GM12864 (cell line): ENCODE data around the gene CCDC142.
"Not testable (repeated sequence)": the region's sequence is repeated elsewhere in the genome, so short reads cannot be mapped to it uniquely, and the experiment has no call there.

Source experiments
- DNase-seq: peaks from one replicate; pipeline ENCODE4 v3.0.0-alpha.2; 2011; ENCODE audit warnings: low read depth
- H3K4me3 ChIP-seq: 2 replicates; pipeline ENCODE4 v1.5.1; 2011; ENCODE audit warnings: mild to moderate bottlenecking, low read depth, low read length, control low read depth
- TF ChIP-seq, protein P1 (sequence below): IDR thresholded peaks from 2 replicates; pipeline ENCODE4 v1.5.1; 2011; ENCODE audit warnings: low read depth, mild to moderate bottlenecking, moderate library complexity, low read length, control low read depth, inconsistent platforms; ENCODE audit errors: missing control alignments

CCDC142 gene

GRCh38 chr2:74448771-74449170, 34.0 kb downstream of the CCDC142 start:
- no peak overlapping the region for H3K4me3 ChIP-seq
- TF ChIP-seq, protein P1, sequence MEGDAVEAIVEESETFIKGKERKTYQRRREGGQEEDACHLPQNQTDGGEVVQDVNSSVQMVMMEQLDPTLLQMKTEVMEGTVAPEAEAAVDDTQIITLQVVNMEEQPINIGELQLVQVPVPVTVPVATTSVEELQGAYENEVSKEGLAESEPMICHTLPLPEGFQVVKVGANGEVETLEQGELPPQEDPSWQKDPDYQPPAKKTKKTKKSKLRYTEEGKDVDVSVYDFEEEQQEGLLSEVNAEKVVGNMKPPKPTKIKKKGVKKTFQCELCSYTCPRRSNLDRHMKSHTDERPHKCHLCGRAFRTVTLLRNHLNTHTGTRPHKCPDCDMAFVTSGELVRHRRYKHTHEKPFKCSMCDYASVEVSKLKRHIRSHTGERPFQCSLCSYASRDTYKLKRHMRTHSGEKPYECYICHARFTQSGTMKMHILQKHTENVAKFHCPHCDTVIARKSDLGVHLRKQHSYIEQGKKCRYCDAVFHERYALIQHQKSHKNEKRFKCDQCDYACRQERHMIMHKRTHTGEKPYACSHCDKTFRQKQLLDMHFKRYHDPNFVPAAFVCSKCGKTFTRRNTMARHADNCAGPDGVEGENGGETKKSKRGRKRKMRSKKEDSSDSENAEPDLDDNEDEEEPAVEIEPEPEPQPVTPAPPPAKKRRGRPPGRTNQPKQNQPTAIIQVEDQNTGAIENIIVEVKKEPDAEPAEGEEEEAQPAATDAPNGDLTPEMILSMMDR, result no peak
- DNase-seq, result no peak

DNA sequence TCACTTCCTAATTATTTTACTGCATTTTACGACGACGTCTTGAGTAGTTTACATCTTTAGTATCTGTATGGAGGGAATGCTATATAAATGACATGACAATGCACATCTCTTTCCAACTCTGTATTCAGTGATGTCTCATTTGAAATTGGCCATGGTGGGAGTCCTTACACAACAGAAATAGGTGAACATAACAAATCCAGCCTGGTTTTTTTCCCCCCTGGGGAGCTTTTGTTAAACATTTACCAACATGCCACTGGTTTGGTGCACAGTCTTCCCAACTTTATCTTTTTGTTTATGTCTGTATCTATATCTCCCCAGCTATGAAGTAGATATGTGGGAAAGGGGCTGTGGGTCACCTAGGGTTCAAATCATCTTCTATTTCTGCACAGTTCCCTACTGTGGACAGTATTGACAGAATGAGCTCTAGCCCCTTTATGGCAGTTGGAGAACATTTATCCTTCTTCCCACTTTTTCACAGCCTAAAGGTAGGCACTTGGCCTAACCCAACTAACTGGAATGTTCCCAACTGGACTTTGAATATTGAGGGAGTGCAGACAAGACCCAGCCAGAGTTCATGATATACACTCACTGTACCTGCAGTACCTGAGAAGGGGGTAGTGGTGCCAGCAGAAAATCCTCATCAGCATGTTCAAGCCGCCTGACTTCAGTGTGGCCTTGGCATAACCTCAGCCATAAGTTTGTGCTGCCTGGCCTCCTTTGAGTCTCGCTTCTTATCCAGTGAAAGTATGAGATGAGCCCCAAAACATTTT, 35.4 kb downstream of the CCDC142 start:
- H3K4me3 ChIP-seq, result no peak overlapping the region
- TF ChIP-seq, protein P1, result no peak
- DNase-seq, result no peak

DNA sequence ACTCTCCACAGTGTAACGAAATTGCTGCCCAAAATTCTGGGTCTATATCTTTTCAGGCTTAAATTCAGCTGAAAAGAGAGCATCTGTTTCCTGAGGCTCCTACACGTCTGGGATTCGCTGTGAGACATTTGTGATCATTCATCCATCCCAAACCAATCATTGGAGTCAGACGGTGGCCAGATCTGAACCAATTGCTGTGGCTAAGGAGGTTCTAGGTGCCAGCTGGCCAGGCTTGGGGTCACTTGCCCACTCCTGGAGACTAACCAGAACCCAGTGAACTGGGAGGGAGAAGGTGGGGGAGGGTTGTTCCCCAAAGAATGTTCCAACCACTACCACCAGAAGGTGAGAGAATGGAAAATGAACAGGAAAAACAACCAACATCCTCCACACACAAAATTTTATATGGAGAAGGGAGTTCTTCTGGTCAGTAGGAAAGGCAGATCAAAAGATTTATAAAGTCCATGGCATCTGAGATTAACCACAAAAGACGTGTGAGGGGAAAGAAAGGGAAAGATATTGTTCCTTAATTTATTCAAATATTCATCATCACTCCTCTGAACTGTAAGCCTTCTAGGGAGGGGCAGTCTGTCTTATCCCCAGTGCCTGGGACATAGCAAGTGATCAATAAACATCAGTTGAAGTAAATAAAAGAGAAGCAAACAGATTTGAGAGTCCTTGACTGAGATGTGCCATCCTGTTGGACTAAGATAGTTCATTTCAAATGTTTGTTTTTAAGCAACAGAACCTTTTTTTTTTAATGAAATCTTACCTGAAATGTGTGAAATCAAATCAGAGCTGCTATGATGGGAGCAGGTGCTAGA, 38.1 kb downstream of the CCDC142 start:
- TF ChIP-seq, protein P1, result no peak
- DNase-seq, result no peak
- no peak overlapping the region for H3K4me3 ChIP-seq

GRCh38 chr2:74442483-74443297, 40.1 kb downstream of the CCDC142 start:
- peak overlapping the region; percentile 28; the same call in 1 of the 2 replicates for H3K4me3 ChIP-seq
- DNase-seq, result not testable (repeated sequence)

GRCh38 chr2:74441690-74442482, 40.9 kb downstream of the CCDC142 start, which contains the start of gene RTKN:
TSS of gene RTKN (minus strand) at chr2:74441937. CDS start at chr2:74441816, 121 bp downstream.
- TF ChIP-seq, protein P1, result no peak
- peak within 1 kb of the TSS; percentile 38 for H3K4me3 ChIP-seq
- no peak for DNase-seq

DNA sequence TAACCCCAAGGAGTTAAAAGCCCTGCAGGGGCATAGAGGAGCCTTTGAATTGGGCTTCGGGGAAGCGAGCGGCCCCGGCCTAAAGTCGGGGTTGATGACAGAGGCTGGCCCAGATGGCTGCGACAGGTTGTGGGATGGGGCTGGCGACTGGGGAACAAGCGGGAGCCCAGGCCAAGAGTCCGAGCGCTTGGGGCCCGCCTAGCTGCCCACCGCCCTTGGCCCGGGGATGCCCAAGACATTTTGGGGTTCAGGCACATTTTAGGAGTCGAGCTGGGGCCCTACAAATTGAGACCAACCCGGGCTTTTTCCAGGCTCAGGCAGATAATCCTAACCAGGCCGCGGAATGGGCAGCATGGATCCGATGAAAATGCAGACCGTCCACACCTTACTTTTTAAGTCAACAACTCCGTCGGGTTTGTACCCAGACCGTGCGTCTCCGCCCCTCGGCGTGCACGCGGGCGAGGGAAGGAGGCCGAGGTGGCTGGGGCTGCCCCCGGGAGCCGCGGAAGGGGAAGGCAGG, 41.6 kb downstream of the CCDC142 start:
- peak overlapping the region; percentile 28 for H3K4me3 ChIP-seq
- TF ChIP-seq, protein P1, result no peak
- no peak for DNase-seq
